Natural killer cell (primary cell): ENCODE data around the gene MAST4. TPM values are rescaled to one million over a fixed set of nuclear protein-coding genes. Genes with fewer than 3 reads are reported as not detected.
A peak's percentile ranks its signal among the peaks of the same experiment; 100 is the strongest.

ENCODE experiments used
- ATAC-seq, 3 donors: fragments of 150-1000 bp in 2 of 3; fragments of 200-7000 bp in 1 of 3; cut with Tn5 transposase; 1 replicate in 1 of 3; 2 replicates in 2 of 3; pipeline ENCODE4 v1.10.0; 2021; ENCODE audit warnings: mild to moderate bottlenecking in 2 of 3, moderate library complexity in 2 of 3
- DNase-seq, 2 donors: peaks; one replicate each; pipeline versions ENCODE4 v3.0.0 to v3.0.0-alpha.2; 2013 to 2021; ENCODE audit warnings: mixed read lengths in 1 of 2
- H3K27ac ChIP-seq: one replicate; pipeline ENCODE4 v1.5.1; 2013; ENCODE audit warnings: mild to moderate bottlenecking, low read length
- H3K27me3 ChIP-seq: one replicate; pipeline ENCODE4 v1.6.1; 2013; ENCODE audit warnings: low read length; ENCODE audit not compliant: control insufficient read depth, insufficient read depth
- H3K36me3 ChIP-seq: one replicate; pipeline ENCODE4 v1.6.1; 2013; ENCODE audit warnings: low read length; ENCODE audit not compliant: control insufficient read depth, insufficient read depth
- H3K4me1 ChIP-seq: one replicate; pipeline ENCODE4 v1.6.1; 2013; ENCODE audit warnings: low read length; ENCODE audit not compliant: control insufficient read depth, insufficient read depth
- H3K4me3 ChIP-seq: one replicate; pipeline ENCODE4 v1.5.1; 2013; ENCODE audit warnings: low read length
- H3K9me3 ChIP-seq: one replicate; pipeline ENCODE4 v1.6.1; 2013; ENCODE audit warnings: low read length; ENCODE audit not compliant: control insufficient read depth, insufficient read depth
- H3K27ac Mint-ChIP-seq, 2 donors: one replicate each; pipeline ENCODE4 v1.8.0; 2022; ENCODE audit warnings: mild to moderate bottlenecking in 2 of 2, mixed read lengths in 2 of 2, moderate library complexity in 1 of 2
- H3K27me3 Mint-ChIP-seq, 2 donors: one replicate each; pipeline ENCODE4 v1.8.0; 2022; ENCODE audit warnings: low read depth in 2 of 2, mixed read lengths in 2 of 2
- H3K36me3 Mint-ChIP-seq: one replicate; pipeline ENCODE4 v1.8.0; 2022; ENCODE audit warnings: mixed read lengths
- H3K4me1 Mint-ChIP-seq, 2 donors: one replicate each; pipeline ENCODE4 v1.8.0; 2022; ENCODE audit warnings: mixed read lengths in 2 of 2
- H3K4me3 Mint-ChIP-seq: one replicate; pipeline ENCODE4 v1.8.0; 2022; ENCODE audit warnings: mild to moderate bottlenecking, moderate library complexity, mixed read lengths
- H3K9me3 Mint-ChIP-seq, 2 donors: one replicate each; pipeline ENCODE4 v1.8.0; 2022; ENCODE audit warnings: mixed read lengths in 2 of 2
- CTCF ChIP-seq: fragments of 200-600 bp; IDR thresholded peaks from one replicate; pipeline ENCODE4 v1.8.0; 2022; ENCODE audit warnings: antibody characterized with exemption
- WGBS: methylation state at CpG from one replicate; pipeline ENCODE4 v1.1.7; 2013; ENCODE audit warnings: missing lambda C conversion rate; ENCODE audit not compliant: insufficient coverage; 5-methylcytosine and 5-hydroxymethylcytosine counted together
- intact Hi-C: fragments of 100-400 bp; cut with micrococcal nuclease; formaldehyde crosslinking; loops from one replicate; pipeline ENCODE4 v1.14.2; 2022
- total RNA-seq, 4 donors: library from RNA; stranded (reverse); fragments of 120-200 nt in 1 of 4; gene quantifications; one replicate each; pipeline versions ENCODE4 v1.2.3 to v1.2.4, GENCODE V29; 2013 to 2022

MAST4 gene
- total RNA-seq, 3 donors from 2014 or later (not counting 1 experiment from before 2014, with no cell fraction given) = 6.5 to 14.1 (median 12.7) TPM

GRCh38 chr5:67215519-67216471 is 619.6 kb downstream of the MAST4 start:
- Mint-ChIP-seq H3K4me3 (peak overlapping the region; percentile 84), H3K27ac (peak overlapping the region; percentile 94 to 97), H3K36me3 (no peaks in the 10 kb centered on the region), H3K9me3 (no peaks in the 10 kb centered on the region), H3K4me1 (peaks cover 27 to 39% of the 10 kb centered on the region in 2 donors), H3K27me3 (no peaks in the 10 kb centered on the region)
- DNase-seq (peak; percentile 58 to 86), ATAC-seq (peak; percentile 95 to 98 (median 97))
- WGBS = 26% methylated on average over 19 of the region's 19 CpGs
- Histone ChIP-seq H3K27me3 (no peaks in the 10 kb centered on the region), H3K9me3 (no peaks in the 10 kb centered on the region), H3K27ac (peak overlapping the region; percentile 90), H3K4me1 (peaks cover 29% of the 10 kb centered on the region), H3K4me3 (peak overlapping the region; percentile 8), H3K36me3 (no peaks in the 10 kb centered on the region)
- TF ChIP-seq CTCF = no peak
- intact Hi-C loops = no loop called here

- H3K4me3 ChIP-seq = no peak overlapping the region
- H3K27me3 Mint-ChIP-seq = no peaks in the 10 kb centered on the region
- H3K27ac Mint-ChIP-seq = peak overlapping the region; percentile 94 to 97
- H3K4me1 Mint-ChIP-seq = peaks cover 32 to 44% of the 10 kb centered on the region in 2 donors
- no peaks in the 10 kb centered on the region for H3K9me3 ChIP-seq
- WGBS = 100% methylated on average over 1 of the region's 1 CpG
- no peaks in the 10 kb centered on the region for H3K36me3 Mint-ChIP-seq
- H3K27ac ChIP-seq = peak overlapping the region; percentile 90
- no peaks in the 10 kb centered on the region for H3K9me3 Mint-ChIP-seq
- peaks cover 37% of the 10 kb centered on the region for H3K4me1 ChIP-seq
- no peak for ATAC-seq
- H3K36me3 ChIP-seq = no peaks in the 10 kb centered on the region
- DNase-seq = no peak
- no peak for TF ChIP-seq CTCF
- no peaks in the 10 kb centered on the region for H3K27me3 ChIP-seq
- intact Hi-C loops = no loop called here
- peak overlapping the region; percentile 84 for H3K4me3 Mint-ChIP-seq
Observed at GRCh38 chr5:67216564-67216963, 620.4 kb downstream of the MAST4 start.
